Ascending aorta (tissue), 2 donors: ENCODE measurements around the gene CHI3L2. TPM values are rescaled to one million over a fixed set of nuclear protein-coding genes. Genes with fewer than 3 reads are reported as not detected.

Experiments used
- DNase-seq, 2 donors: peaks; one replicate each; pipeline ENCODE4 v3.0.0-alpha.2; 2019; ENCODE audit warnings: low spot score in 2 of 2
- H3K27ac ChIP-seq, 2 donors: fragments of 200-600 bp; sonication (generic); one replicate each; pipeline ENCODE4 v1.5.1; 2016 to 2017; ENCODE audit warnings: mild to moderate bottlenecking in 1 of 2
- H3K27me3 ChIP-seq: fragments of 200-600 bp; sonication (generic); one replicate; pipeline ENCODE4 v1.5.1; 2017
- H3K36me3 ChIP-seq, 2 donors: fragments of 200-600 bp; sonication (generic); one replicate each; pipeline ENCODE4 v1.5.1; 2016
- H3K4me1 ChIP-seq, 2 donors: fragments of 200-600 bp; sonication (generic); one replicate each; pipeline ENCODE4 v1.5.1; 2016 to 2017; ENCODE audit warnings: mild to moderate bottlenecking in 1 of 2
- H3K4me3 ChIP-seq, 2 donors: fragments of 200-600 bp; sonication (generic); one replicate each; pipeline ENCODE4 v1.5.1; 2016 to 2017; ENCODE audit warnings: mild to moderate bottlenecking in 1 of 2
- H3K9me3 ChIP-seq, 2 donors: fragments of 200-600 bp; sonication (generic); one replicate each; pipeline ENCODE4 v1.5.1; 2016
- CTCF ChIP-seq, 3 experiments: fragments of 200-600 bp in 2 of 3; fragments of 450-650 bp in 1 of 3; sonication (generic) in 2 of 3; IDR thresholded peaks; one replicate each; pipeline ENCODE4 v1.5.1; 2016 to 2019; ENCODE audit warnings: antibody characterized with exemption in 3 of 3, mild to moderate bottlenecking in 1 of 3, moderate library complexity in 1 of 3
- intact Hi-C: fragments of 100-400 bp; cut with DNase I; formaldehyde crosslinking; loops from one replicate; pipeline ENCODE4 v1.15.1; 2023
- total RNA-seq: library from RNA; depleted of rRNA; stranded (reverse); fragments of >200 nt; gene quantifications from one replicate; pipeline ENCODE4 v1.1.0, GENCODE V29; 2016

CHI3L2 gene
- total RNA-seq, 1 donor from 2014 or later, result 10.1 TPM

GRCh38 chr1:111190931-111191451, 36.5 kb upstream of the CHI3L2 start:
- Histone ChIP-seq H3K9me3 (no peaks in the 10 kb centered on the region), H3K4me3 (no peak overlapping the region), H3K27me3 (no peaks in the 10 kb centered on the region), H3K27ac (no peak overlapping the region), H3K4me1 (no peaks in the 10 kb centered on the region), H3K36me3 (peaks cover 6 to 24% of the 10 kb centered on the region in 2 donors)
- intact Hi-C loops, result no loop called here
- TF ChIP-seq CTCF (IDR thresholded peaks at IDR 0.05), result no peak
- no peak for DNase-seq

- no peak for TF ChIP-seq CTCF (IDR thresholded peaks at IDR 0.05)
- Histone ChIP-seq H3K4me1 (no peaks in the 10 kb centered on the region), H3K9me3 (no peaks in the 10 kb centered on the region), H3K27ac (no peak overlapping the region), H3K27me3 (no peaks in the 10 kb centered on the region), H3K4me3 (no peak overlapping the region), H3K36me3 (peaks cover 4 to 19% of the 10 kb centered on the region in 2 donors)
- intact Hi-C loops, result no loop called here
- DNase-seq, result no peak
Observed at GRCh38 chr1:111191496-111191895, 36.0 kb upstream of the CHI3L2 start.

GRCh38 chr1:111192074-111192473, 35.4 kb upstream of the CHI3L2 start:
- H3K27me3 ChIP-seq, result no peaks in the 10 kb centered on the region
- no peak for DNase-seq
- no peak for TF ChIP-seq CTCF (IDR thresholded peaks at IDR 0.05)
- peak overlapping the region in 1 of 2 donors; percentile 19 for H3K27ac ChIP-seq
- intact Hi-C loops, result no loop called here
- H3K36me3 ChIP-seq, result peaks cover 0 to 14% of the 10 kb centered on the region in 2 donors
- no peaks in the 10 kb centered on the region for H3K4me1 ChIP-seq
- no peaks in the 10 kb centered on the region for H3K9me3 ChIP-seq
- H3K4me3 ChIP-seq, result no peak overlapping the region

GRCh38 chr1:111192658-111193519, 34.6 kb upstream of the CHI3L2 start:
- Histone ChIP-seq H3K27ac (peak overlapping the region; percentile 33 to 51), H3K4me1 (no peaks in the 10 kb centered on the region), H3K36me3 (peaks cover 0 to 5% of the 10 kb centered on the region in 2 donors), H3K4me3 (no peak overlapping the region), H3K27me3 (no peaks in the 10 kb centered on the region), H3K9me3 (no peaks in the 10 kb centered on the region)
- DNase-seq, result no peak
- no peak for TF ChIP-seq CTCF (IDR thresholded peaks at IDR 0.05)
- intact Hi-C loops, result no loop called here

- Histone ChIP-seq H3K9me3 (no peaks in the 10 kb centered on the region), H3K4me3 (no peak overlapping the region), H3K4me1 (no peaks in the 10 kb centered on the region), H3K27ac (peak overlapping the region in 1 of 2 donors; percentile 51), H3K27me3 (no peaks in the 10 kb centered on the region), H3K36me3 (no peaks in the 10 kb centered on the region)
- no peak for DNase-seq
- intact Hi-C loops, result no loop called here
- no peak for TF ChIP-seq CTCF (IDR thresholded peaks at IDR 0.05)
Observed at GRCh38 chr1:111193712-111194480, 33.6 kb upstream of the CHI3L2 start.
